Fibroblast of skin of scalp (primary cell): ENCODE measurements around the gene LSAMP.
A peak's percentile ranks its signal among the peaks of the same experiment; 100 is the strongest.
"Not testable (repeated sequence)": the region's sequence is repeated elsewhere in the genome, so short reads cannot be mapped to it uniquely, and the experiment has no call there.

Source experiments
- DNase-seq: peaks from one replicate; pipeline ENCODE4 v3.0.0-alpha.2; 2013

Gene LSAMP

GRCh38 chr3:115788921-115789470 is 656.3 kb downstream of the LSAMP start:
- peak; percentile 99 for DNase-seq

- no peak for DNase-seq
These were observed 657.5 kb downstream of the LSAMP start for GRCh38 chr3:115787818-115788217.

- DNase-seq, result no peak
These were observed 659.5 kb downstream of the LSAMP start for GRCh38 chr3:115785782-115786181.

- DNase-seq, result peak; percentile 95
These were observed 660.3 kb downstream of the LSAMP start for GRCh38 chr3:115784739-115785536.

- peak; percentile 92 for DNase-seq
These were observed 661.1 kb downstream of the LSAMP start for GRCh38 chr3:115783938-115784738.

- not testable (repeated sequence) for DNase-seq
These were observed 661.9 kb downstream of the LSAMP start for GRCh38 chr3:115783426-115783825.

- DNase-seq, result no peak
These were observed 666.3 kb downstream of the LSAMP start for GRCh38 chr3:115779011-115779410.

- no peak for DNase-seq
These were observed 672.3 kb downstream of the LSAMP start for GRCh38 chr3:115772951-115773350.

GRCh38 chr3:115768661-115769060 is 676.6 kb downstream of the LSAMP start:
- no peak for DNase-seq

- peak; percentile 29 for DNase-seq
These were observed 678.5 kb downstream of the LSAMP start for GRCh38 chr3:115766587-115767482.

- no peak for DNase-seq
These were observed 683.4 kb downstream of the LSAMP start for GRCh38 chr3:115761927-115762305.

- no peak for DNase-seq
These were observed 684.6 kb downstream of the LSAMP start for GRCh38 chr3:115760716-115761115.

GRCh38 chr3:115758076-115758763 is 687.1 kb downstream of the LSAMP start:
- peak; percentile 34 for DNase-seq

- not testable (repeated sequence) for DNase-seq
These were observed 692.3 kb downstream of the LSAMP start for GRCh38 chr3:115752978-115753377.
